ENCODE results near the gene PLAC1. TPM values are rescaled to one million over a fixed set of nuclear protein-coding genes. Genes with fewer than 3 reads are reported as not detected.

Gene PLAC1
- total RNA-seq, 1 experiment from 2014 or later: not detected

GRCh38 chrX:134672101-134672500 is 13.8 kb upstream of the PLAC1 start:
- ChIA-PET CTCF (no interaction called here), POLR2A (no interaction called here)
- Mint-ChIP-seq H3K27me3 (ENCODE audit: low read depth) (no peaks in the 10 kb centered on the region), H3K36me3 (no peaks in the 10 kb centered on the region), H3K9me3 (peaks cover 6% of the 10 kb centered on the region; the same call in 1 of the 2 replicates), H3K4me1 (peaks cover 13% of the 10 kb centered on the region; the same call in 1 of the 2 replicates), H3K4me3 (no peak overlapping the region), H3K27ac (no peak overlapping the region)
- no peak for ATAC-seq
- DNase-seq (ENCODE audit: low spot score): no peak
- TF ChIP-seq IRF1 (CRISPR knock-in tag; IDR thresholded peaks at IDR 0.05) (no peak), TEAD1 (CRISPR knock-in tag; IDR thresholded peaks at IDR 0.05) (no peak), ZNF671 (CRISPR knock-in tag; IDR thresholded peaks at IDR 0.05) (no peak), ETV6 (CRISPR knock-in tag; IDR thresholded peaks at IDR 0.05) (no peak), JUN (CRISPR knock-in tag; IDR thresholded peaks at IDR 0.05) (no peak), NFYB (CRISPR knock-in tag; conservative IDR thresholded peaks at IDR 0.05; ENCODE audit: low read depth) (no peak), ZMAT4 (CRISPR knock-in tag; IDR thresholded peaks at IDR 0.05) (no peak), OVOL2 (CRISPR knock-in tag; IDR thresholded peaks at IDR 0.05; ENCODE audit: borderline replicate concordance) (no peak), SMAD3 (CRISPR knock-in tag; IDR thresholded peaks at IDR 0.05; ENCODE audit: borderline replicate concordance) (no peak), ZNF219 (CRISPR knock-in tag; IDR thresholded peaks at IDR 0.05; ENCODE audit: borderline replicate concordance) (no peak), ZBTB43 (CRISPR knock-in tag; IDR thresholded peaks at IDR 0.05) (no peak), ZBTB21 (CRISPR knock-in tag; IDR thresholded peaks at IDR 0.05; ENCODE audit: borderline replicate concordance) (no peak), GABPB1 (CRISPR knock-in tag; IDR thresholded peaks at IDR 0.05) (no peak), MLX (CRISPR knock-in tag; IDR thresholded peaks at IDR 0.05) (no peak), TCF7 (CRISPR knock-in tag; IDR thresholded peaks at IDR 0.05; ENCODE audit: low read depth) (no peak)

- H3K27ac Mint-ChIP-seq: no peak overlapping the region
- no peaks in the 10 kb centered on the region for H3K36me3 Mint-ChIP-seq
- DNase-seq (ENCODE audit: low spot score) (no peak), ATAC-seq (no peak)
- no peak overlapping the region for H3K4me3 Mint-ChIP-seq
- POLR2A ChIA-PET: no interaction called here
- peaks cover 13% of the 10 kb centered on the region; the same call in 1 of the 2 replicates for H3K4me1 Mint-ChIP-seq
- CTCF ChIA-PET: no interaction called here
- peaks cover under 1% of the 10 kb centered on the region; the same call in 1 of the 2 replicates for H3K27me3 Mint-ChIP-seq (ENCODE audit: low read depth)
- peaks cover 6% of the 10 kb centered on the region; the same call in 1 of the 2 replicates for H3K9me3 Mint-ChIP-seq
- TF ChIP-seq SMAD4 (CRISPR knock-in tag; IDR thresholded peaks at IDR 0.05) (no peak), ZNF317 (CRISPR knock-in tag; IDR thresholded peaks at IDR 0.05; ENCODE audit: borderline replicate concordance, low read depth) (no peak), ZNF219 (CRISPR knock-in tag; IDR thresholded peaks at IDR 0.05; ENCODE audit: borderline replicate concordance) (no peak), ATF1 (CRISPR knock-in tag; IDR thresholded peaks at IDR 0.05) (no peak), ZNF281 (CRISPR knock-in tag; IDR thresholded peaks at IDR 0.05) (no peak), ERG (CRISPR knock-in tag; IDR thresholded peaks at IDR 0.05) (no peak), PRDM15 (CRISPR knock-in tag; IDR thresholded peaks at IDR 0.05) (no peak), TCF7 (CRISPR knock-in tag; IDR thresholded peaks at IDR 0.05; ENCODE audit: low read depth) (no peak)
These were observed 13.0 kb upstream of the PLAC1 start for GRCh38 chrX:134671294-134671693.

All from WTC11 (cell line).